GM18498 (cell line): ENCODE results near the gene IGIP.
A peak's percentile ranks its signal among the peaks of the same experiment; 100 is the strongest.

ENCODE experiments used
- ATAC-seq: cut with Tn5 transposase; IDR thresholded peaks from one replicate; pipeline ENCODE4 v1.9.1; 2021; ENCODE audit warnings: mild to moderate bottlenecking, moderate library complexity; ENCODE audit not compliant: unreplicated experiment

The IGIP gene

GRCh38 chr5:140125637-140126036 is at the start of gene IGIP:
Gene IGIP, plus strand, starts transcription at chr5:140125937. Its CDS starts 2,540 bp downstream, at chr5:140128477.
- ATAC-seq = no peak

- ATAC-seq = no peak
These were observed 49.6 kb upstream of the IGIP start for GRCh38 chr5:140076142-140076541.

- ATAC-seq = no peak
These were observed 48.9 kb upstream of the IGIP start for GRCh38 chr5:140076788-140077187.

GRCh38 chr5:140083120-140083519 is 42.6 kb upstream of the IGIP start:
- ATAC-seq = no peak

- ATAC-seq = no peak
These were observed 42.1 kb upstream of the IGIP start for GRCh38 chr5:140083650-140084049.

- no peak for ATAC-seq
These were observed 41.2 kb upstream of the IGIP start for GRCh38 chr5:140084541-140084940.

GRCh38 chr5:140090251-140090650 is 35.5 kb upstream of the IGIP start:
- ATAC-seq = no peak

GRCh38 chr5:140093179-140093578 is 32.6 kb upstream of the IGIP start:
- no peak for ATAC-seq

GRCh38 chr5:140093866-140094265 is 31.9 kb upstream of the IGIP start:
- no peak for ATAC-seq

- no peak for ATAC-seq
These were observed 30.8 kb upstream of the IGIP start for GRCh38 chr5:140094889-140095288.

- no peak for ATAC-seq
These were observed 24.6 kb upstream of the IGIP start for GRCh38 chr5:140101179-140101578.

- ATAC-seq = no peak
These were observed 22.6 kb upstream of the IGIP start for GRCh38 chr5:140103154-140103553.

- ATAC-seq = no peak
These were observed 21.6 kb upstream of the IGIP start for GRCh38 chr5:140104100-140104499.

- no peak for ATAC-seq
These were observed 19.6 kb upstream of the IGIP start for GRCh38 chr5:140106101-140106500.

GRCh38 chr5:140106805-140107311 is 18.9 kb upstream of the IGIP start:
- ATAC-seq = no peak

- peak; percentile 92 for ATAC-seq
These were observed 18.2 kb upstream of the IGIP start for GRCh38 chr5:140107312-140108092.

GRCh38 chr5:140108093-140109017 is 17.4 kb upstream of the IGIP start:
- ATAC-seq = no peak

- ATAC-seq = no peak
These were observed 16.5 kb upstream of the IGIP start for GRCh38 chr5:140109018-140109758.

- ATAC-seq = no peak
These were observed 15.7 kb upstream of the IGIP start for GRCh38 chr5:140109759-140110645.

GRCh38 chr5:140110646-140110957 is 15.1 kb upstream of the IGIP start:
- no peak for ATAC-seq
